WTC11 (cell line): Measurements from ENCODE around the gene IL34. TPM values are rescaled to one million over a fixed set of nuclear protein-coding genes. Genes with fewer than 3 reads are reported as not detected.

Experiments used
- ATAC-seq: fragments of 200-7000 bp; cut with Tn5 transposase; 2 replicates; pipeline ENCODE4 v1.10.0; 2021; ENCODE audit warnings: mild to moderate bottlenecking, moderate library complexity
- CTCF ChIA-PET: fragments of 300-600 bp; sonication (Branson Sonifier 250); formaldehyde crosslinking; loops from one replicate; lab custom pipeline; 2021; ENCODE audit warnings: antibody characterized with exemption; lab: Charles Lee
- POLR2A ChIA-PET: fragments of 350-600 bp; sonication (Branson Sonifier 250); formaldehyde crosslinking; loops from one replicate; lab custom pipeline; 2021; ENCODE audit warnings: antibody characterized with exemption; lab: Charles Lee
- DNase-seq: peaks from one replicate; pipeline ENCODE4 v3.0.0; 2021; ENCODE audit warnings: low spot score
- H3K27ac Mint-ChIP-seq: 2 replicates; pipeline ENCODE4 v1.8.0; 2021; ENCODE audit warnings: mixed read lengths
- H3K27me3 Mint-ChIP-seq: 2 replicates; pipeline ENCODE4 v1.8.0; 2021; ENCODE audit warnings: low read depth, mild to moderate bottlenecking, moderate library complexity, mixed read lengths
- H3K36me3 Mint-ChIP-seq: 2 replicates; pipeline ENCODE4 v1.8.0; 2021; ENCODE audit warnings: mixed read lengths
- H3K4me1 Mint-ChIP-seq: 2 replicates; pipeline ENCODE4 v1.8.0; 2022; ENCODE audit warnings: mixed read lengths
- H3K4me3 Mint-ChIP-seq: 2 replicates; pipeline ENCODE4 v1.8.0; 2021; ENCODE audit warnings: mild to moderate bottlenecking, moderate library complexity, mixed read lengths
- H3K9me3 Mint-ChIP-seq: 2 replicates; pipeline ENCODE4 v1.8.0; 2021; ENCODE audit warnings: mixed read lengths
- AFF4 ChIP-seq: sonication (generic); formaldehyde crosslinking; IDR thresholded peaks from 2 replicates; pipeline ENCODE4 v1.8.1; 2023; ENCODE audit warnings: mild to moderate bottlenecking, missing genetic modification reagents, borderline replicate concordance
- AR ChIP-seq: fragments of 250-450 bp; sonication (Bioruptor Pico); IDR thresholded peaks from 2 replicates; pipeline ENCODE4 v1.9.0; 2021; ENCODE audit warnings: mild to moderate bottlenecking
- ATF1 ChIP-seq: sonication (generic); formaldehyde crosslinking; IDR thresholded peaks from 2 replicates; pipeline ENCODE4 v1.8.1; 2023; ENCODE audit warnings: mild to moderate bottlenecking, moderate library complexity, missing genetic modification reagents
- FOXP1 ChIP-seq: sonication (generic); formaldehyde crosslinking; IDR thresholded peaks from 2 replicates; pipeline ENCODE4 v1.8.0; 2022; ENCODE audit warnings: missing genetic modification reagents, mild to moderate bottlenecking, moderate library complexity, borderline replicate concordance
- GABPB1 ChIP-seq: sonication (generic); formaldehyde crosslinking; IDR thresholded peaks from 2 replicates; pipeline ENCODE4 v1.8.1; 2023; ENCODE audit warnings: mild to moderate bottlenecking, missing genetic modification reagents
- GRHL2 ChIP-seq: fragments of 250-450 bp; sonication (Bioruptor Pico); IDR thresholded peaks from 2 replicates; pipeline ENCODE4 v1.8.0; 2022; ENCODE audit warnings: mild to moderate bottlenecking, moderate library complexity; ENCODE audit not compliant: insufficient replicate concordance, severe bottlenecking
- JAZF1 ChIP-seq: fragments of 250-450 bp; sonication (Bioruptor Pico); IDR thresholded peaks from 2 replicates; pipeline ENCODE4 v1.9.0; 2021; ENCODE audit warnings: moderate library complexity, mild to moderate bottlenecking, inconsistent platforms
- MXD4 ChIP-seq: fragments of 250-450 bp; sonication (Bioruptor Pico); IDR thresholded peaks from 2 replicates; pipeline ENCODE4 v1.8.0; 2021; ENCODE audit warnings: mild to moderate bottlenecking, moderate library complexity, borderline replicate concordance
- NFATC4 ChIP-seq: fragments of 250-450 bp; sonication (Bioruptor Pico); IDR thresholded peaks from 2 replicates; pipeline ENCODE4 v1.9.0; 2021; ENCODE audit warnings: mild to moderate bottlenecking
- NR2C2 ChIP-seq: sonication (generic); formaldehyde crosslinking; IDR thresholded peaks from 2 replicates; pipeline ENCODE4 v1.8.0; 2022; ENCODE audit warnings: mild to moderate bottlenecking, missing genetic modification reagents
- SMAD3 ChIP-seq: sonication (generic); formaldehyde crosslinking; IDR thresholded peaks from 2 replicates; pipeline ENCODE4 v1.8.0; 2022; ENCODE audit warnings: missing genetic modification reagents, mild to moderate bottlenecking, borderline replicate concordance
- TEAD1 ChIP-seq: sonication (generic); formaldehyde crosslinking; IDR thresholded peaks from 2 replicates; pipeline ENCODE4 v1.8.0; 2022; ENCODE audit warnings: mild to moderate bottlenecking, missing genetic modification reagents
- ZNF532 ChIP-seq: fragments of 250-450 bp; sonication (Bioruptor Pico); IDR thresholded peaks from 2 replicates; pipeline ENCODE4 v1.9.0; 2021; ENCODE audit warnings: mild to moderate bottlenecking, borderline replicate concordance
- total RNA-seq: library from RNA; stranded (reverse); gene quantifications from 3 replicates; pipeline ENCODE4 v1.2.3, GENCODE V29; 2021
- TF ChIP-seq, protein P1 (sequence below): sonication (generic); formaldehyde crosslinking; conservative IDR thresholded peaks from 2 replicates; pipeline ENCODE4 v1.8.1; 2022; ENCODE audit warnings: mild to moderate bottlenecking, missing genetic modification reagents

IL34 gene
- total RNA-seq, 1 experiment from 2014 or later = 8.8 TPM

GRCh38 chr16:70676675-70677498 lies 30.5 kb downstream of the IL34 start (continued):
- no peak for TF ChIP-seq NR2C2 (CRISPR knock-in tag)
- no peak for TF ChIP-seq GABPB1
- no peak for TF ChIP-seq AFF4 (CRISPR knock-in tag)
- TF ChIP-seq NFATC4 (CRISPR knock-in tag) = no peak
- TF ChIP-seq FOXP1 (CRISPR knock-in tag) = no peak

DNA sequence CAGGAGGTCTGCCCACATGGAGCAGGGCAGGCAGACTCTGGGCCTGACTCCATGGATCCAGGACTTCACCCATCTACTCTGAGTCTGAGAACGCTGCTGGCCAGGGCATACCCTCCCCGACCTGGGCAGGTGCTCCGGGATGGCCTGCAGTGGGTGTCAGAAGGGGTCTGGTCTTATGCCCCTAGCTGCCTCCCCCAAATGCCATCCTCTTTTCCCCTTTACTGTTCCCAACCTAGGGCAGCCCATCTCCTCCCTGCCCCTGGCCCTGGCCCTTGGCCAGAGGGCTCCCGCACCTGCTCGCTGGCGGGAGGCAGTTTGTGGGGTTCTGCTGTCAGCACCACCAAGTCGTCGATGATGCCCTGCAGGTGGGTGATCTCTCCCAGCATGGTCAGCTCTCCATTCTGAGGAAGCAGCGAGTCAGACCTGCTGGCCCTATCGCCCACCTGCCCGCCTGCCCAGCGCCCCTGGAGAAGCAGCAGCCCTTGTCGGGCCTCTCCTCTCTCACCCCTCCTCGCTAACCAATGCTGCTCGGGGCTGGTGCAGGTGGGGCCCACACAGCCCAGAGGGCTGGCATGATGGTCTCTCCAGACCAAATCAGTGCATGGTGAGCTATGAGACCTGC lies 31.3 kb downstream of the IL34 start:
- H3K36me3 Mint-ChIP-seq = peaks cover 4% of the 10 kb centered on the region
- CTCF ChIA-PET = interaction anchor here (0.7 to 9.8 kb wide), 4 partner anchors 16 to 93 kb away, joined by 3 to 142 read pairs (median 52); no protein-coding TSS in a partner anchor
- POLR2A ChIA-PET = no interaction called here
- TF ChIP-seq AR (CRISPR knock-in tag) (no peak), JAZF1 (CRISPR knock-in tag) (no peak), TEAD1 (CRISPR knock-in tag) (no peak), ZNF532 (no peak), ATF1 (no peak), NFATC4 (CRISPR knock-in tag) (no peak), SMAD3 (no peak), MXD4 (CRISPR knock-in tag) (no peak), GRHL2 (no peak)
- TF ChIP-seq, protein P1, sequence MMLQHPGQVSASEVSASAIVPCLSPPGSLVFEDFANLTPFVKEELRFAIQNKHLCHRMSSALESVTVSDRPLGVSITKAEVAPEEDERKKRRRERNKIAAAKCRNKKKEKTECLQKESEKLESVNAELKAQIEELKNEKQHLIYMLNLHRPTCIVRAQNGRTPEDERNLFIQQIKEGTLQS (CRISPR knock-in tag) = no peak
- ATAC-seq (no peak), DNase-seq (no peak)
- peaks cover 3% of the 10 kb centered on the region; the same call in 1 of the 2 replicates for H3K4me1 Mint-ChIP-seq
- no peaks in the 10 kb centered on the region for H3K9me3 Mint-ChIP-seq
- no peak overlapping the region for H3K4me3 Mint-ChIP-seq
- H3K27ac Mint-ChIP-seq = no peak overlapping the region
- no peaks in the 10 kb centered on the region for H3K27me3 Mint-ChIP-seq
